KOPT-K1 (cell line): ENCODE results near the gene UCN.

ENCODE experiments used
- H3K27ac ChIP-seq: fragments of 200-600 bp; sonication (generic); 2 replicates; pipeline ENCODE4 v1.5.1; 2016; ENCODE audit warnings: antibody characterized with exemption, mild to moderate bottlenecking, low read depth, low read length; ENCODE audit not compliant: poor library complexity, severe bottlenecking
- H3K36me3 ChIP-seq: fragments of 200-600 bp; sonication (generic); 2 replicates; pipeline ENCODE4 v1.5.1; 2017; ENCODE audit warnings: antibody characterized with exemption, mild to moderate bottlenecking, low read length, moderate library complexity; ENCODE audit not compliant: insufficient read depth
- H3K9me3 ChIP-seq: fragments of 200-600 bp; sonication (generic); 2 replicates; pipeline ENCODE4 v1.5.1; 2017; ENCODE audit warnings: antibody characterized with exemption, low read length, mild to moderate bottlenecking; ENCODE audit not compliant: insufficient read depth, poor library complexity, severe bottlenecking

Gene UCN

DNA sequence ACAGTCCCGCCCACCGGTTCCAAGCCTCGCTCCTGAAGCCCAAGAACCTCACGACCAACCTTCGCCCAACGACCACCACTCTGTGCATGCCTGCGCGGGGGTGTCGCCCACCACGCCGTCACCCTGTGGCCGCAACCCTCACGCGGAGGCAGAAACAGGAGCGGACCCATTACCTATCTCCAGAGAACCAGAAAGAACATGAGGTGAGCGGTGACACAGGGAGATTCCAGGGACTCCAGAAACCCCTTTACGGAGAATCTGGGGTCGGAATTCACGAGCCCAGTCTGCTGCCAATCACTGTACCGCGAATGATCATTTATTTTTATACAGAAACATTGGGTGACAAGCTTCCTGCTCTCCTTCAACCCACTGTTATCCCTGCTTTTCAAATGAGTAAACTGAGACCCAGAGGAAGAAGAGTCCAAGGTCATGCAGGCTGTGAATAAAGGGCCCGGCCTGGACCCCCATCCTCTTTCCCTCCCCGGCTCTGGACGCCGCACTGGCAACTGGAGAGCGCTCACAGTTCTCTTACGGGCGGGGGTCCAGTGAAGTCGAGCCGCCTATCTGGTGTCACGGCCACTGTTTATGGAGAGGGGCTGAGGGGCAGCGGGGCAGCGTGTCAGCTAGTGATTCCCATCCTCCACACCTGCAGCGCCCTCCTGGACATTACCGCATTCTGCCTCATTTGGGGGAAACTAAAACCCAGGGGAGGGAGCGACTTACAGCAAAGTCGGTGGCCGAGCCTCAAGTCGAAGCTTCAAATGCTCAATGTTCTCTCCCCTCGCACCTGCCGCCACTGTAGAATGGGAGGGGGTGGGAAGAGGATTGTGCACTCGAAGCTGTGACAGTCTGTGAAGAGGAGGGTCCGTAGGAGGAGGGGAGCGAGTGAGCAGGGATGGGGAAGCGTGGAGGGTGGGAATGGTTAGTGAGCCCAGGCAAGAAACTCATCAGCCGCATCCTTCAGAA lies 44.7 kb downstream of the UCN start:
- Histone ChIP-seq H3K36me3 (no peaks in the 10 kb centered on the region), H3K9me3 (no peaks in the 10 kb centered on the region), H3K27ac (no peak overlapping the region)

DNA sequence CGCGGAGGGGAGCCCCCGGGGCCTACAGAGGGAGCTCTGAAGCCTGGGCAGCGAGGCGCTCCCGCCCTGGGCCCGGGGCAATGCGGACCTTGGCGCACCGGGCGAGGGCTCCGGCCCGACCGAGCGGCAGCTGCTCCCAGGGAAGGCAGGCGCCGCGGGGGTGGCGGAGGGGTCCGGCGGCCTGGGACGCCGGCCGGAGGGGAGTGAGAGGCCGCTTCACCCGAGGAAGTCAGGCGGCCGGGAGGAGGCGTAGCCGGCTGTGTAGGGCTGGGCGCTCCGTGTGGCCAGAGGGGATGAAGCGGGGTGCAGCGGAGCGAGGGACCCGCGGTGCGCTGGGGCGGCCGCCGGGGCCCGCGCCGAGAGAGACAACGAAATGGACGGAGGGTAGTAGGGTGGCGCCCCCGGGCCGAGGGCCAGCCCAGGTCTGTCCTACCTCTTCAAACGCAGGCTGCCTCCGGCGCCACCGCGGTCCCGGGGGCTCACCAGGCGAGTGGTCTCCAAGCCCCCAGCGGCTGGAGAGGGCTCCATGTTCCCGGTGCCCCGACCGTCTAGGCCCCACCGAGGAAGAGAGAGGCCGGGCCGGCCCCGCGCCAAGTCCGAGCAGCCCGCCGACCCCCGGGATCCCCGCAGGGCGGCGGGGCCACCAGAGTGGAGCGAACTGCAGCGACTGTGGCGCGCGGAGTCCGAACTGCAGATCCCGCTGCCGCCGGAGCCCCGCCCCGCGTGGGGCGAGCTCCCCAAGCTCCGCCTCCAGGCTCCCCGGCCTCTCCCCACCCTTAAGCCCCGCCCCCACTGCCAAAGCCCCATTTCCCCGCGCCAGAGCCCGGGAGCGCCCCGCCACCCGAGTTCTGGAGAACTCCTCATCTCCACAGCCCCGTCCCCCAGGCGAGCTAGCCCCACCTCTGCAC lies 45.6 kb downstream of the UCN start, which contains the start of gene SLC30A3:
Gene SLC30A3, minus strand, starts transcription at position 669 of the 908 bp plus-strand sequence. Its CDS starts 141 bp downstream, at position 528.
- no peaks in the 10 kb centered on the region for H3K9me3 ChIP-seq
- H3K27ac ChIP-seq: no peak within 1 kb of the TSS
- H3K36me3 ChIP-seq: no peaks in the 10 kb centered on the region

DNA sequence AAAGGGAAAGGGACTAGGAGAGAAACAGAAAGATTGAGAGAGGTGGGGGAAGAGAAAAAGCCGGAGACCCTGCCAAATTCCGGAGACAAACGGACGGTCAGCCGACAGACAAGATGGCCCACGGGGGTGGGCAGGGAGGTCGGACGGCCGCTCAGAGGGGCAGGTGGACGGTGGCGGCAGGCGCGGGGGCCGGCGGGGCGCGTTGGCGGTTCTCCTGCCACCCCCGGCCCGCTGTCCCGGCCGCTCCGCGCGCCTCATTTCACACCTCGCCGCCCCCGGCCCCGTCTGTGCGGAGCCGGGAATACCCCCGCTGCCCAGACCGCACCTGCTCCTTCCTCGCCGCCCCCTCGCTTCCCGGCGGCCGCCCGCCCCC lies 46.3 kb downstream of the UCN start:
- Histone ChIP-seq H3K27ac (no peak overlapping the region), H3K9me3 (no peaks in the 10 kb centered on the region), H3K36me3 (no peaks in the 10 kb centered on the region)

DNA sequence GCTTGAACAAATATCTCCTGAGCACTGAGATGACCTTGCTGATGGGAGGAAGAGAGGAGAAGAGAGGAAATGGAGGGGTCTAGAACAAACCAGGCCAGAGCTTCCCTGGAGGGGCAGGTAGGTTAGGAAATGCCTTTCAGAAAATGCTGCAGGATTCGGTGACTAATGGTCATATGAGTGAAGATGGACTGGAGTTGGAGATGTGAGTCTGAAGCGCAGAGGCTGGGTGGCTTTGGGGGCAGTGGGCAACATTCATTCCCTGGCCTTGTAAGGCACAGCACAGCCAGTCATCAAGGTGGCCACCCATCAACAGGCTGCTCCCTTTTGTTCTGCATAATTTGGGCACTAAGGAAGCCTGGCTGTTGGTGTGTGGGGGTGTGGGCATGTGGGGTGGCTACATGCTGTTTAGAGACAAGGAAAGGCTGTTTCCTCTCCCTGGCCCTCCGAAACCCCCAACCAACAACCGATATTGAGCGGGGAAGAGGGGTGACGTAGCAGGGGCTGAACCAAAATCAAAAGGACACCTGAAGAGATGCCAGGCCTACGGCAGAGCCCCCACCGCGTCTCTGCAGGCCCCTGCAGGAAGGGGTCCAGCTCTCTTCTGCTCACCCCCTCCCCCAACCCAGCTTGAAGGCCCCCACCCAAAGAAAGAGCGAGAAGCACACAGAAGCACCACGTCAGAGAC lies 46.9 kb downstream of the UCN start:
- H3K36me3 ChIP-seq: no peaks in the 10 kb centered on the region
- H3K9me3 ChIP-seq: no peaks in the 10 kb centered on the region
- H3K27ac ChIP-seq: no peak overlapping the region

DNA sequence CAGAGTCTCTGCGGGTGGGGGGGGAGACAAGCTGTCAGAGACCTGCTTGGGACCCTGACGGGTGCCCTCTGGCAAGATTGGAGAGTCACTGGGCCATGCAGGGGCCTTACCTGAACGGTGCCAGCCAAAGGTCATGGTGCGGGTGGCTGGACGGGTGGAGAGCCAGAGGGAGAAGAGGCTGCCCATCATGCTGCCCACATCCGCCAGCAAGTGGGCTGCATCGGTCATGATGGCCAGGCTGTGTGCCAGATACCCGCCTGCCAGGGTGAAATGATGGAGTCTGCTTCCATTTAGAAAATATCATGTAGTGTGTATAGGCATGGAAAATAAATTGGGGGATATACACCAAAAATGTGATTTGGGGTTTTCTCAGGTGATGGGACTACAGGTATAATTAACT lies 50.2 kb downstream of the UCN start:
- Histone ChIP-seq H3K36me3 (no peaks in the 10 kb centered on the region), H3K27ac (no peak overlapping the region), H3K9me3 (no peaks in the 10 kb centered on the region)
